ENCODE measurements around the gene UBE2L3. TPM values are rescaled to one million over a fixed set of nuclear protein-coding genes. Genes with fewer than 3 reads are reported as not detected.

The UBE2L3 gene
- total RNA-seq, 1 donor from 2014 or later, result 47.9 TPM

DNA sequence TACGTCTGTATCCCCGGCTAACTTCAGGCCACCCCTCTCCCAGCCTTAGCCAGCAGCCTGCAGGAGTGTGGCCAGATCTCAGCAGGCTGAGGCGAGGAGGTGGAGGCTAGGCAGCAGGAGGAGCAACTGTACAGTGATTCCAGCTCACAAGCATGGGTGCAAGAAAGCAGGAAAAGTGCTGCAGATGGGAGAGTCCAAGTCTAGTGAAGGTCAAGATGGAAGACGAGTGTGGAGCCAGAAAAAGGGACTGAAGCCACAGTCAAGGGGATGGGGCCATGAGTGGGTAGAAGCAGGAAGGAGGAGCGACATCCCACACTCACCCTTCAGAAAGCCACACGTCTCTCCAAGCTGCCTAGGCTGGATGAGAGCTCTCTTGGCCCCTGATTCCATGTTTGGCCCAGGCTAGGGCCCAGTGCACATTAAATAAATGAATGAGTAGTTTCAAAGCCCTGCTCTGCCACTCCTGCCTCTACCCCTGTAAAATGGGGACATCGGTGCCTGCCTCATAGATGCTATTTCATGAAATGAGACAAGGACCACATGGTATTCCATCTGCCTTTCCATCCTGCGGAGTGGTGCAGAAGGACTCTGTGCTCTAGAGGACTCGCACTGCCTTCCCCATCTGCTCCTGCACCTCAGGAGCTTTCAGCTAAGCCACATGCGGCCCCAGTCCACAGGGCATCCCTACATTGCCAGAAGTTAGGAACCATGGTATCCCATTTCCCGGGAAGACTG, 59.4 kb downstream of the UBE2L3 start:
- Histone ChIP-seq H3K4me3 (no peak overlapping the region), H3K27ac (no peak overlapping the region), H3K4me1 (peaks cover 52% of the 10 kb centered on the region), H3K27me3 (ENCODE audit: low read depth) (no peaks in the 10 kb centered on the region), H3K36me3 (peaks cover 32% of the 10 kb centered on the region), H3K9me3 (no peaks in the 10 kb centered on the region)
- no peak for DNase-seq
- TF ChIP-seq, protein P1, sequence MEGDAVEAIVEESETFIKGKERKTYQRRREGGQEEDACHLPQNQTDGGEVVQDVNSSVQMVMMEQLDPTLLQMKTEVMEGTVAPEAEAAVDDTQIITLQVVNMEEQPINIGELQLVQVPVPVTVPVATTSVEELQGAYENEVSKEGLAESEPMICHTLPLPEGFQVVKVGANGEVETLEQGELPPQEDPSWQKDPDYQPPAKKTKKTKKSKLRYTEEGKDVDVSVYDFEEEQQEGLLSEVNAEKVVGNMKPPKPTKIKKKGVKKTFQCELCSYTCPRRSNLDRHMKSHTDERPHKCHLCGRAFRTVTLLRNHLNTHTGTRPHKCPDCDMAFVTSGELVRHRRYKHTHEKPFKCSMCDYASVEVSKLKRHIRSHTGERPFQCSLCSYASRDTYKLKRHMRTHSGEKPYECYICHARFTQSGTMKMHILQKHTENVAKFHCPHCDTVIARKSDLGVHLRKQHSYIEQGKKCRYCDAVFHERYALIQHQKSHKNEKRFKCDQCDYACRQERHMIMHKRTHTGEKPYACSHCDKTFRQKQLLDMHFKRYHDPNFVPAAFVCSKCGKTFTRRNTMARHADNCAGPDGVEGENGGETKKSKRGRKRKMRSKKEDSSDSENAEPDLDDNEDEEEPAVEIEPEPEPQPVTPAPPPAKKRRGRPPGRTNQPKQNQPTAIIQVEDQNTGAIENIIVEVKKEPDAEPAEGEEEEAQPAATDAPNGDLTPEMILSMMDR (IDR thresholded peaks at IDR 0.05), result no peak
- intact Hi-C loops (cut with DNase I), result no loop called here
- no peak for ATAC-seq

- Histone ChIP-seq H3K4me3 (peak overlapping the region; percentile 98), H3K27me3 (ENCODE audit: low read depth) (no peaks in the 10 kb centered on the region), H3K36me3 (peaks cover 15% of the 10 kb centered on the region), H3K27ac (peak overlapping the region; percentile 82), H3K9me3 (no peaks in the 10 kb centered on the region), H3K4me1 (peaks cover 35% of the 10 kb centered on the region)
- TF ChIP-seq, protein P1 (IDR thresholded peaks at IDR 0.05), result no peak
- ATAC-seq (peak; percentile 1 to 2), DNase-seq (no peak)
- intact Hi-C loops (cut with DNase I), result no loop called here
Observed at GRCh38 chr22:21628386-21629254, 61.1 kb downstream of the UBE2L3 start.

DNA sequence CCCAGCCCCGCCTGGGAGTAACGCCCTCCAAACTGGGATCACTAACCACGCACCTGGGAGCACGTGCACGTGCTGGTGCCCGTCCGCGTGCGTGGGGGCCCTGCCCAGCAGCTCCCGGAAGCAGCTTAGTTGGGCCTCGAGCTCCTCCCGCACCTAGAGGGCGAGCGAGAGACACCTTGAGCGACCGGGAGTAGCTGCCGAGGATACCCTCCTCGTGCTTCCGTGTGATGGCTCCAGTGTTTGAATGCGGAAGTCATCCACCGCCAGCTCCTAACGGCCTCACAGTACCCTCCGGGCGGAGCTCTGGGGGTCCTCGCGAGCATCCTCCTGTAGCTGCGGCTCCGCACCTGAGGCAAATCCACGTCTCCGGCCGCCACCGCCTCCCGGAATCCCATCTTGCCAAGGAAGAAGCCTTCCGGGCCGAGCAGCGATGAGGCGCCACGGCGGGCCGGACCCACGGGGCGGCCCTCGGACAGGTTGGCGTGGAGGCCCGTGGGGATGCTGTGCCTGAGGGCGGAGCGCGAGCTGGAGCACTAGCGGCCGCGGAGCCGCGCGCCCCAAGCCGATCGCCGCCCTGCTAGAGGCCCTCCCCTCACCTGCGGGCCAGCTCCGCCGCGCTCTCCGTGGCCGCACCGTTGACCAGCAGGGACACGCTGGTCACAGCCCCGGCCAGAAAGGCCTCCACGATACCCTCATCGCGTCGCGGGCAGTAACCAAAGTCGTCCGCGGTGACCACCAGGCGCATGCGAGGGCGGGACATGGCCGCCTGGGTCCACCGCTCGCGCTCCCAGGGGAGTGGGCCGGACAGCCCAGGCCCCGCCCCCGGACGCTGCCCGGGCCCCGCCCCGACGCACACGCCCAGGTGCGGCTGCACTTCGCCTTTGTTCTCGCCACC, 62.0 kb downstream of the UBE2L3 start, which contains the start of gene YDJC:
TSS of gene YDJC (minus strand) at position 768 of the 895 bp plus-strand sequence. CDS start at position 760, 8 bp downstream.
- peak within 1 kb of the TSS; percentile 98 for H3K4me3 ChIP-seq
- peak; percentile 95 for DNase-seq
- intact Hi-C loops (cut with DNase I), result no loop called here
- TF ChIP-seq, protein P1 (IDR thresholded peaks at IDR 0.05), result peak; percentile 44
- peaks cover 28% of the 10 kb centered on the region for H3K4me1 ChIP-seq
- peaks cover 12% of the 10 kb centered on the region for H3K36me3 ChIP-seq
- no peaks in the 10 kb centered on the region for H3K27me3 ChIP-seq (ENCODE audit: low read depth)
- H3K27ac ChIP-seq, result peak within 1 kb of the TSS; percentile 82
- peak; percentile 98 to 99 for ATAC-seq
- H3K9me3 ChIP-seq, result no peaks in the 10 kb centered on the region

DNA sequence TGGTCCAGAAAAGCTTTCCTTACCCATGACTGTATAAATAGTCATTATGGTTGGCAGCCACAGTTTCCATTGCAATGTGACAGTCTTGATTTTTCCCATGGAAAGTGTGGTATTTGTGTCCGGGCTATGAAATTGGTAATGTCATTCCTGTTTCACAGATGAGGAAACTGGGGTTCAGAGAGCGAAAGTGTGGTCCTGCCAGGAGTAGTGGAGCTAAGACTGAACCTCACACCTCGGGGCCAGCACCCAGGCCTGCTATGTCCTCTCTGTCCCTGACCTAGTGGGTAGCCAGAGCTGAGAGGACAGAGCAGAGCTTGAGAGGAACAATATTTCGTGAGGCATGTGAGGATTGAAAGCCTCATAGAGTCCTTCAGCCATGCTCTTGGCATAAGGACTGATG, 63.5 kb downstream of the UBE2L3 start:
- intact Hi-C loops (cut with DNase I), result no loop called here
- DNase-seq (no peak), ATAC-seq (no peak)
- Histone ChIP-seq H3K4me3 (no peak overlapping the region), H3K36me3 (peaks cover 12% of the 10 kb centered on the region), H3K27ac (no peak overlapping the region), H3K9me3 (no peaks in the 10 kb centered on the region), H3K27me3 (ENCODE audit: low read depth) (no peaks in the 10 kb centered on the region), H3K4me1 (peaks cover 18% of the 10 kb centered on the region)
- TF ChIP-seq, protein P1 (IDR thresholded peaks at IDR 0.05), result no peak

Data from lower lobe of right lung (tissue), 2 donors.